Liver (tissue), 9 donors: ENCODE measurements around the gene ST3GAL3. TPM values are rescaled to one million over a fixed set of nuclear protein-coding genes. Genes with fewer than 3 reads are reported as not detected.

Experiments used
- DNase-seq: peaks from one replicate; pipeline ENCODE4 v3.0.0-alpha.2; 2017; ENCODE audit warnings: low spot score
- H3K27ac ChIP-seq, 2 donors: one replicate each; pipeline ENCODE4 v1.7.0; 2013; ENCODE audit warnings: inconsistent platforms in 2 of 2, low read length in 2 of 2, control low read depth in 1 of 2, low read depth in 1 of 2, mild to moderate bottlenecking in 1 of 2
- H3K27me3 ChIP-seq, 4 donors: one replicate each; pipeline versions ENCODE4 v1.6.1 to v1.7.0; 2013; ENCODE audit warnings: low read length in 3 of 4, inconsistent platforms in 1 of 4, mild to moderate bottlenecking in 1 of 4, moderate library complexity in 1 of 4; ENCODE audit not compliant: control insufficient read depth in 4 of 4, insufficient read depth in 4 of 4
- H3K36me3 ChIP-seq, 4 donors: one replicate each; pipeline versions ENCODE4 v1.6.1 to v1.7.0; 2013; ENCODE audit warnings: low read length in 3 of 4, mild to moderate bottlenecking in 3 of 4, low read depth in 1 of 4, moderate library complexity in 1 of 4; ENCODE audit not compliant: control insufficient read depth in 4 of 4, insufficient read depth in 3 of 4
- H3K4me1 ChIP-seq, 4 donors: one replicate each; pipeline versions ENCODE4 v1.6.1 to v1.7.0; 2013; ENCODE audit warnings: low read length in 3 of 4, mild to moderate bottlenecking in 3 of 4, moderate library complexity in 1 of 4; ENCODE audit not compliant: control insufficient read depth in 4 of 4, insufficient read depth in 4 of 4
- H3K4me3 ChIP-seq, 3 donors: one replicate each; pipeline versions ENCODE4 v1.6.1 to v1.7.0; 2013; ENCODE audit warnings: low read length in 3 of 3, control low read depth in 1 of 3, low read depth in 1 of 3, mild to moderate bottlenecking in 1 of 3
- H3K9ac ChIP-seq, 2 donors: one replicate each; pipeline ENCODE4 v1.7.0; 2013; ENCODE audit warnings: low read length in 2 of 2, mild to moderate bottlenecking in 2 of 2, moderate library complexity in 2 of 2, control low read depth in 1 of 2, low read depth in 1 of 2
- H3K9me3 ChIP-seq, 4 donors: one replicate each; pipeline versions ENCODE4 v1.6.1 to v1.7.0; 2013; ENCODE audit warnings: low read length in 3 of 4; ENCODE audit not compliant: control insufficient read depth in 4 of 4
- CTCF ChIP-seq: fragments of 150-350 bp; IDR thresholded peaks from 2 replicates; pipeline ENCODE4 v1.5.1; 2017; ENCODE audit warnings: improper control_type of control experiment, low read depth, low read length; ENCODE audit not compliant: missing input control
- FOXA1 ChIP-seq: IDR thresholded peaks from 2 replicates; pipeline ENCODE4 v1.6.1; 2016; ENCODE audit warnings: antibody characterized with exemption
- GABPA ChIP-seq, 2 donors: IDR thresholded peaks in 1 of 2; conservative IDR thresholded peaks in 1 of 2; 2 replicates each; pipeline ENCODE4 v1.6.1; 2016; ENCODE audit warnings: antibody characterized with exemption in 2 of 2, mild to moderate bottlenecking in 1 of 2, moderate library complexity in 1 of 2
- HNF4A ChIP-seq, 2 donors: conservative IDR thresholded peaks; 2 replicates each; pipeline ENCODE4 v1.6.1; 2016; ENCODE audit warnings: antibody characterized with exemption in 2 of 2, mild to moderate bottlenecking in 2 of 2
- JUND ChIP-seq, 2 donors: IDR thresholded peaks; 2 replicates each; pipeline ENCODE4 v1.6.1; 2016; ENCODE audit warnings: antibody characterized with exemption in 2 of 2
- MAX ChIP-seq: IDR thresholded peaks from 2 replicates; pipeline ENCODE4 v1.6.1; 2016; ENCODE audit warnings: antibody characterized with exemption
- RAD21 ChIP-seq, 2 donors: IDR thresholded peaks; 2 replicates each; pipeline ENCODE4 v1.6.1; 2016; ENCODE audit warnings: antibody characterized with exemption in 2 of 2, mild to moderate bottlenecking in 2 of 2
- WGBS: extraction: QIAGEN DNeasy Blood & Tissue Kit; methylation state at CpG from one replicate; pipeline ENCODE4 v1.1.7; 2013; 5-methylcytosine and 5-hydroxymethylcytosine counted together
- polyA plus RNA-seq, 2 donors: library from polyadenylated mRNA; stranded (reverse) in 1 of 2; unstranded in 1 of 2; fragments of 200-250 nt in 1 of 2; fragments of >200 nt in 1 of 2; fragmentation: Nextera tagmentation in 1 of 2; extraction: Ambion mirVana in 1 of 2; gene quantifications; one replicate each; pipeline versions ENCODE4 v1.2.1 to v1.2.3, GENCODE V29; 2013 to 2015
- total RNA-seq, 2 donors: library from RNA; depleted of rRNA; stranded (reverse); fragments of >200 nt; gene quantifications; one replicate each; pipeline ENCODE4 v1.2.3, GENCODE V29; 2014
- TF ChIP-seq, protein P1 (sequence below): IDR thresholded peaks from 2 replicates; pipeline ENCODE4 v1.6.1; 2016; ENCODE audit warnings: antibody characterized with exemption, mild to moderate bottlenecking
- TF ChIP-seq, protein P2 (sequence below): IDR thresholded peaks from 2 replicates; pipeline ENCODE4 v1.6.1; 2016; ENCODE audit warnings: antibody characterized with exemption
- donor health status: healthy.
- donor health status: healthy.
- donor health status: healthy.
- donor health status: healthy.
- donor health status: healthy.

ST3GAL3 gene
- total and polyA plus RNA-seq, 4 donors, result 4.9 to 11.4 (median 8.1) TPM

GRCh38 chr1:43809097-43809673 lies 101.8 kb downstream of the ST3GAL3 start:
- DNase-seq, result no peak
- Histone ChIP-seq H3K36me3 (no peaks in the 10 kb centered on the region), H3K9ac (no peak overlapping the region), H3K27me3 (no peaks in the 10 kb centered on the region), H3K4me3 (no peak overlapping the region), H3K4me1 (no peaks in the 10 kb centered on the region), H3K27ac (no peak overlapping the region), H3K9me3 (no peaks in the 10 kb centered on the region)
- TF ChIP-seq, protein P1, sequence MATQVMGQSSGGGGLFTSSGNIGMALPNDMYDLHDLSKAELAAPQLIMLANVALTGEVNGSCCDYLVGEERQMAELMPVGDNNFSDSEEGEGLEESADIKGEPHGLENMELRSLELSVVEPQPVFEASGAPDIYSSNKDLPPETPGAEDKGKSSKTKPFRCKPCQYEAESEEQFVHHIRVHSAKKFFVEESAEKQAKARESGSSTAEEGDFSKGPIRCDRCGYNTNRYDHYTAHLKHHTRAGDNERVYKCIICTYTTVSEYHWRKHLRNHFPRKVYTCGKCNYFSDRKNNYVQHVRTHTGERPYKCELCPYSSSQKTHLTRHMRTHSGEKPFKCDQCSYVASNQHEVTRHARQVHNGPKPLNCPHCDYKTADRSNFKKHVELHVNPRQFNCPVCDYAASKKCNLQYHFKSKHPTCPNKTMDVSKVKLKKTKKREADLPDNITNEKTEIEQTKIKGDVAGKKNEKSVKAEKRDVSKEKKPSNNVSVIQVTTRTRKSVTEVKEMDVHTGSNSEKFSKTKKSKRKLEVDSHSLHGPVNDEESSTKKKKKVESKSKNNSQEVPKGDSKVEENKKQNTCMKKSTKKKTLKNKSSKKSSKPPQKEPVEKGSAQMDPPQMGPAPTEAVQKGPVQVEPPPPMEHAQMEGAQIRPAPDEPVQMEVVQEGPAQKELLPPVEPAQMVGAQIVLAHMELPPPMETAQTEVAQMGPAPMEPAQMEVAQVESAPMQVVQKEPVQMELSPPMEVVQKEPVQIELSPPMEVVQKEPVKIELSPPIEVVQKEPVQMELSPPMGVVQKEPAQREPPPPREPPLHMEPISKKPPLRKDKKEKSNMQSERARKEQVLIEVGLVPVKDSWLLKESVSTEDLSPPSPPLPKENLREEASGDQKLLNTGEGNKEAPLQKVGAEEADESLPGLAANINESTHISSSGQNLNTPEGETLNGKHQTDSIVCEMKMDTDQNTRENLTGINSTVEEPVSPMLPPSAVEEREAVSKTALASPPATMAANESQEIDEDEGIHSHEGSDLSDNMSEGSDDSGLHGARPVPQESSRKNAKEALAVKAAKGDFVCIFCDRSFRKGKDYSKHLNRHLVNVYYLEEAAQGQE, result no peak
- TF ChIP-seq MAX, result no peak
- WGBS, result over 99% methylated on average over 2 of the region's 2 CpGs

DNA sequence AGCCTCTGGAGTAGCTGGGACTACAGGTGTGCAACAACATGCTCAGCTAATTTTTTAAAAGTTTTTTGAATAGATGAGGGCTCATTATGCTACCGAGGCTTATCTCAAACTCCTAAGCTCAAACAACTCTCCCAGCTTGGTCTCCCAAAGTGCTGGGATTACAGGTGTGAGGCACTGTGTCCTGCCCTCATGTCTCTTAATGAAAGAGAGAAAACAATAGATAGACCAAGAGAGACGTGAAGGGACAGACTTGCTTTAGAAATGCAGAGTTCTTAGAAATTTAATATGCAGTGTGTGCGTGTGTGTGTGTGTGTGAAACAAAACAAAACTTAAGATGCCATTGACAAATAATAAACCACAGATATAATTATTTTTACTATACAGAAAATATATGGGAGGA lies 105.2 kb downstream of the ST3GAL3 start:
- H3K4me1 ChIP-seq, result no peaks in the 10 kb centered on the region
- H3K27ac ChIP-seq, result no peak overlapping the region
- no peak overlapping the region for H3K9ac ChIP-seq
- WGBS, result 90% methylated on average over 3 of the region's 3 CpGs
- no peak for DNase-seq
- H3K9me3 ChIP-seq, result no peaks in the 10 kb centered on the region
- H3K4me3 ChIP-seq, result no peak overlapping the region
- no peaks in the 10 kb centered on the region for H3K27me3 ChIP-seq
- H3K36me3 ChIP-seq, result peaks cover 0 to 17% (median 8%) of the 10 kb centered on the region in 4 donors
- no peak for TF ChIP-seq JUND (IDR thresholded peaks at IDR 0.05)
- TF ChIP-seq FOXA1, result no peak
- no peak for TF ChIP-seq MAX
- no peak for TF ChIP-seq RAD21 (IDR thresholded peaks at IDR 0.05)
- TF ChIP-seq GABPA (IDR thresholded peaks at IDR 0.05 in 1 of 2, conservative IDR thresholded peaks at IDR 0.05 in 1 of 2), result no peak
- TF ChIP-seq HNF4A (conservative IDR thresholded peaks at IDR 0.05), result no peak
- TF ChIP-seq, protein P2, sequence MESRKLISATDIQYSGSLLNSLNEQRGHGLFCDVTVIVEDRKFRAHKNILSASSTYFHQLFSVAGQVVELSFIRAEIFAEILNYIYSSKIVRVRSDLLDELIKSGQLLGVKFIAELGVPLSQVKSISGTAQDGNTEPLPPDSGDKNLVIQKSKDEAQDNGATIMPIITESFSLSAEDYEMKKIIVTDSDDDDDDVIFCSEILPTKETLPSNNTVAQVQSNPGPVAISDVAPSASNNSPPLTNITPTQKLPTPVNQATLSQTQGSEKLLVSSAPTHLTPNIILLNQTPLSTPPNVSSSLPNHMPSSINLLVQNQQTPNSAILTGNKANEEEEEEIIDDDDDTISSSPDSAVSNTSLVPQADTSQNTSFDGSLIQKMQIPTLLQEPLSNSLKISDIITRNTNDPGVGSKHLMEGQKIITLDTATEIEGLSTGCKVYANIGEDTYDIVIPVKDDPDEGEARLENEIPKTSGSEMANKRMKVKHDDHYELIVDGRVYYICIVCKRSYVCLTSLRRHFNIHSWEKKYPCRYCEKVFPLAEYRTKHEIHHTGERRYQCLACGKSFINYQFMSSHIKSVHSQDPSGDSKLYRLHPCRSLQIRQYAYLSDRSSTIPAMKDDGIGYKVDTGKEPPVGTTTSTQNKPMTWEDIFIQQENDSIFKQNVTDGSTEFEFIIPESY, result no peak
- TF ChIP-seq, protein P1, result no peak
- TF ChIP-seq CTCF, result no peak
